Sigmoid colon (tissue), 7 donors: ENCODE data around the gene DCAF15. TPM values are rescaled to one million over a fixed set of nuclear protein-coding genes. Genes with fewer than 3 reads are reported as not detected.
A peak's percentile ranks its signal among the peaks of the same experiment; 100 is the strongest.

ENCODE experiments used
- DNase-seq: peaks from one replicate; pipeline ENCODE4 v3.0.0-alpha.2; 2019
- H3K27ac ChIP-seq, 4 donors: fragments of 200-600 bp; sonication (generic); one replicate each; pipeline ENCODE4 v1.5.1; 2016 to 2019; ENCODE audit warnings: mild to moderate bottlenecking in 1 of 4
- H3K27me3 ChIP-seq, 3 donors: fragments of 200-600 bp; sonication (generic); one replicate each; pipeline ENCODE4 v1.5.1; 2019; ENCODE audit warnings: mild to moderate bottlenecking in 1 of 3
- H3K36me3 ChIP-seq, 4 donors: fragments of 200-600 bp; sonication (generic); one replicate each; pipeline ENCODE4 v1.5.1; 2016 to 2019
- H3K4me1 ChIP-seq, 4 donors: fragments of 200-600 bp; sonication (generic); one replicate each; pipeline ENCODE4 v1.5.1; 2017 to 2019
- H3K4me3 ChIP-seq, 4 donors: fragments of 200-600 bp; sonication (generic); one replicate each; pipeline ENCODE4 v1.5.1; 2017 to 2019; ENCODE audit warnings: mild to moderate bottlenecking in 2 of 4, moderate library complexity in 1 of 4
- H3K9me3 ChIP-seq, 4 donors: fragments of 200-600 bp in 3 of 4; sonication (generic) in 3 of 4; one replicate each; pipeline versions ENCODE4 v1.5.1 to v1.6.1; 2013 to 2019
- EP300 ChIP-seq, 4 donors: sonication (generic); formaldehyde crosslinking; IDR thresholded peaks; one replicate each; pipeline ENCODE4 v1.6.1; 2017; ENCODE audit warnings: antibody characterized with exemption in 4 of 4
- POLR2A ChIP-seq, 2 donors: fragments of 450-650 bp; IDR thresholded peaks; one replicate each; pipeline ENCODE4 v1.6.1; 2016; ENCODE audit warnings: antibody characterized with exemption in 2 of 2, mild to moderate bottlenecking in 2 of 2, moderate library complexity in 2 of 2
- POLR2AphosphoS5 ChIP-seq, 4 donors: sonication (generic); formaldehyde crosslinking; IDR thresholded peaks; one replicate each; pipeline ENCODE4 v1.6.1; 2017; ENCODE audit warnings: antibody characterized with exemption in 4 of 4
- WGBS, 2 donors: extraction: QIAGEN DNeasy Blood & Tissue Kit; methylation state at CpG; one replicate each; pipeline ENCODE4 v1.1.7; 2013; 5-methylcytosine and 5-hydroxymethylcytosine counted together
- intact Hi-C: fragments of 100-400 bp; cut with DNase I; formaldehyde crosslinking; loops from one replicate; pipeline ENCODE4 v1.15.1; 2023
- polyA plus RNA-seq, 3 donors: library from polyadenylated mRNA; stranded (reverse); fragments of 200-250 nt; gene quantifications; one replicate each; pipeline ENCODE4 v1.2.3, GENCODE V29; 2013
- total RNA-seq, 4 donors: library from RNA; depleted of rRNA; stranded (reverse); fragments of >200 nt; gene quantifications; one replicate each; pipeline ENCODE4 v1.1.0, GENCODE V29; 2016
- TF ChIP-seq, protein P1 (sequence below), 4 experiments: fragments of 450-650 bp in 3 of 4; fragments of 200-600 bp in 1 of 4; IDR thresholded peaks; one replicate each; pipeline ENCODE4 v1.5.1; 2016 to 2019; ENCODE audit warnings: antibody characterized with exemption in 4 of 4, mild to moderate bottlenecking in 3 of 4, moderate library complexity in 2 of 4
- donor health status: healthy with polysubstance abuse.
- donor health status: Bipolar disorder and iron deficiency.
- donor health status: healthy.

The DCAF15 gene
- total and polyA plus RNA-seq, 7 donors: 7.9 to 46.2 (median 11.3) TPM

DNA sequence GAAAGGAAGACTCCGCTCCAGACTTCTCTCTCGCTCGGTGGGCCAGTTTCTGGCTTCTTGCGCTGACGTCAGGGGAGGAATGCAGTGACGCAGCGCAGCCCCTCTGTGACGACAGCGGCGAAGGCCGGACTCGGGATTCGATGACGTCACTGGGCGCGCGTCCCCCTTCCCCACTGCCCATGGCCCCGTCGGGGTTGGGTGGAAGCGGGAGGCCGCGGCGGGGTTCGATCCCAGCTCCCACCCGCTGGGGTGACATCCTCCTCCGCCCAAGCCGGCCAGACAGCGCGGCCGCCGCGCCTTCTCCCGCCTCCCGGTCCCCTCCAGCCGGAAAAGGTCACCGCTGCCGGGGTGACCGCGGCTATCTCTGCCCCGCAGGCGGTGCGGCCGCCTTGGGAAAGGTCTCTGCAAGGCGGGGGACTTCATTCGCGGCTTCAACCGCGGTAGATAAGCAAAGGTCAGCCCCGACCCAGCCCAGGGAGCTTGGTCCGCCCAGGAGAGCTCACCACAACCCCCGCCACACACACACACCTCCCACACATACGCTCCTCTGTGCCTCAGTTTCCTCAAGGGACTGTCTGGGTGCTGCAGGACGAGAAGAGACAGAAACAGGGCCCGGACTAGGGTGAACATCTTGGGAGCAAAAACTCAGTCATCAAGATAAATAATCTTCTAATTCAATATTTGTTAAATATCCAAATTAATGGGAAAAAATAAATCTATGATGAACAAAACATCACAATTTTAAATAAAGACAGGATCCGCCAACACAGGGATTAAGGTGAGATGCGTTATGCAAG lies 54.7 kb downstream of the DCAF15 start:
- no peak for DNase-seq
- 4 to 5% methylated on average over 56 of the region's 56 CpGs for WGBS, 2 donors
- Histone ChIP-seq H3K4me1 (peaks cover 0 to 30% (median 24%) of the 10 kb centered on the region in 4 donors), H3K27me3 (no peaks in the 10 kb centered on the region), H3K4me3 (peak overlapping the region; percentile 73 to 97 (median 96)), H3K27ac (peak overlapping the region; percentile 98 to 100 (median 99)), H3K9me3 (no peaks in the 10 kb centered on the region), H3K36me3 (no peaks in the 10 kb centered on the region)
- peak; percentile 20 to 27 for TF ChIP-seq POLR2A (IDR thresholded peaks at IDR 0.05)
- TF ChIP-seq EP300 (IDR thresholded peaks at IDR 0.05): peak in 1 of 4 donors; percentile 82
- TF ChIP-seq, protein P1, sequence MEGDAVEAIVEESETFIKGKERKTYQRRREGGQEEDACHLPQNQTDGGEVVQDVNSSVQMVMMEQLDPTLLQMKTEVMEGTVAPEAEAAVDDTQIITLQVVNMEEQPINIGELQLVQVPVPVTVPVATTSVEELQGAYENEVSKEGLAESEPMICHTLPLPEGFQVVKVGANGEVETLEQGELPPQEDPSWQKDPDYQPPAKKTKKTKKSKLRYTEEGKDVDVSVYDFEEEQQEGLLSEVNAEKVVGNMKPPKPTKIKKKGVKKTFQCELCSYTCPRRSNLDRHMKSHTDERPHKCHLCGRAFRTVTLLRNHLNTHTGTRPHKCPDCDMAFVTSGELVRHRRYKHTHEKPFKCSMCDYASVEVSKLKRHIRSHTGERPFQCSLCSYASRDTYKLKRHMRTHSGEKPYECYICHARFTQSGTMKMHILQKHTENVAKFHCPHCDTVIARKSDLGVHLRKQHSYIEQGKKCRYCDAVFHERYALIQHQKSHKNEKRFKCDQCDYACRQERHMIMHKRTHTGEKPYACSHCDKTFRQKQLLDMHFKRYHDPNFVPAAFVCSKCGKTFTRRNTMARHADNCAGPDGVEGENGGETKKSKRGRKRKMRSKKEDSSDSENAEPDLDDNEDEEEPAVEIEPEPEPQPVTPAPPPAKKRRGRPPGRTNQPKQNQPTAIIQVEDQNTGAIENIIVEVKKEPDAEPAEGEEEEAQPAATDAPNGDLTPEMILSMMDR (IDR thresholded peaks at IDR 0.05): no peak
- peak; percentile 57 to 79 (median 66) for TF ChIP-seq POLR2AphosphoS5 (IDR thresholded peaks at IDR 0.05)
- intact Hi-C loops: loop anchor here (1.0 to 10.0 kb wide), 3 partner anchors 55 to 212 kb away; partner anchors contain the start of genes DCAF15, MISP3 and ZSWIM4

Other genes with a start within 250 kb of the DCAF15 start
- gene MRI1, start 188.0 kb upstream of the DCAF15 start, total RNA-seq: 10 to 100 TPM; 26.2 to 70.9 (median 41.3) TPM
- gene MRI1, start 188.0 kb upstream of the DCAF15 start, polyA plus RNA-seq: 10 to 100 TPM in 2 of 3 donors, 1 to 10 TPM in 1; 5.8 to 27.4 (median 12.0) TPM
- gene C19orf53, start 178.1 kb upstream of the DCAF15 start, total RNA-seq: 100 to 1,000 TPM; 139 to 229 (median 198) TPM
- gene C19orf53, start 178.1 kb upstream of the DCAF15 start, polyA plus RNA-seq: 100 to 1,000 TPM; 105 to 133 (median 113) TPM
- gene ZSWIM4, start 157.1 kb upstream of the DCAF15 start, total RNA-seq: 1 to 10 TPM; 2.3 to 4.4 (median 3.3) TPM
- 1 to 10 TPM in 2 of 3 donors, under 1 TPM in 1; 0.60 to 3.3 (median 1.4) TPM for gene ZSWIM4, start 157.1 kb upstream of the DCAF15 start, polyA plus RNA-seq
- gene NANOS3, start 75.4 kb upstream of the DCAF15 start, total RNA-seq: not detected
- under 1 TPM in 1 of 3 donors, not detected in 2; 0.16 TPM for gene NANOS3, start 75.4 kb upstream of the DCAF15 start, polyA plus RNA-seq
- gene BRME1, start 46.4 kb upstream of the DCAF15 start, total RNA-seq: 1 to 10 TPM in 3 of 4 donors, under 1 TPM in 1; 0.99 to 3.6 (median 1.3) TPM
- gene BRME1, start 46.4 kb upstream of the DCAF15 start, polyA plus RNA-seq: 1 to 10 TPM; 1.8 to 9.0 (median 3.2) TPM
- gene CC2D1A, start 46.3 kb upstream of the DCAF15 start, total RNA-seq: 10 to 100 TPM; 15.0 to 33.5 (median 21.4) TPM
- 10 to 100 TPM; 38.4 to 88.2 (median 65.7) TPM for gene CC2D1A, start 46.3 kb upstream of the DCAF15 start, polyA plus RNA-seq
- not detected for gene PODNL1, start 14.1 kb upstream of the DCAF15 start, total RNA-seq
- gene PODNL1, start 14.1 kb upstream of the DCAF15 start, polyA plus RNA-seq: 1 to 10 TPM; 2.5 to 5.4 (median 2.9) TPM
- 1 to 10 TPM; 1.6 to 5.0 (median 1.9) TPM for gene RFX1, start 53.8 kb downstream of the DCAF15 start, total RNA-seq
- 1 to 10 TPM; 2.1 to 7.9 (median 3.0) TPM for gene RFX1, start 53.8 kb downstream of the DCAF15 start, polyA plus RNA-seq
- gene RLN3, start 75.6 kb downstream of the DCAF15 start, total RNA-seq: 1 to 10 TPM in 1 of 4 donors, not detected in 3; 1.1 TPM
- gene RLN3, start 75.6 kb downstream of the DCAF15 start, polyA plus RNA-seq: not detected
- 1 to 10 TPM; 1.4 to 2.5 (median 1.5) TPM for gene IL27RA, start 79.3 kb downstream of the DCAF15 start, total RNA-seq
- 10 to 100 TPM in 1 of 3 donors, 1 to 10 TPM in 1, under 1 TPM in 1; 0.60 to 10.3 (median 1.6) TPM for gene IL27RA, start 79.3 kb downstream of the DCAF15 start, polyA plus RNA-seq
- under 1 TPM in 2 of 4 donors, not detected in 2; 0.41 to 0.66 TPM for gene PALM3, start 109.6 kb downstream of the DCAF15 start, total RNA-seq
- 1 to 10 TPM in 1 of 3 donors, not detected in 2; 1.5 TPM for gene PALM3, start 109.6 kb downstream of the DCAF15 start, polyA plus RNA-seq
- 1 to 10 TPM; 1.4 to 3.8 (median 1.7) TPM for gene MISP3, start 120.3 kb downstream of the DCAF15 start, total RNA-seq
- gene MISP3, start 120.3 kb downstream of the DCAF15 start, polyA plus RNA-seq: 10 to 100 TPM; 22.7 to 26.4 (median 25.2) TPM
- gene C19orf67, start 133.3 kb downstream of the DCAF15 start, total RNA-seq: not detected
- under 1 TPM in 1 of 3 donors, not detected in 2; 0.06 TPM for gene C19orf67, start 133.3 kb downstream of the DCAF15 start, polyA plus RNA-seq
- gene SAMD1, start 138.2 kb downstream of the DCAF15 start, total RNA-seq: 10 to 100 TPM in 3 of 4 donors, 1 to 10 TPM in 1; 8.7 to 28.2 (median 11.9) TPM
- gene SAMD1, start 138.2 kb downstream of the DCAF15 start, polyA plus RNA-seq: 10 to 100 TPM; 15.6 to 40.9 (median 22.4) TPM
- 10 to 100 TPM; 33.6 to 36.6 (median 35.2) TPM for gene PRKACA, start 165.3 kb downstream of the DCAF15 start, total RNA-seq
- 10 to 100 TPM; 43.2 to 59.1 (median 51.3) TPM for gene PRKACA, start 165.3 kb downstream of the DCAF15 start, polyA plus RNA-seq
- 1 to 10 TPM in 3 of 4 donors, not detected in 1; 1.1 to 2.0 (median 1.4) TPM for gene ASF1B, start 184.1 kb downstream of the DCAF15 start, total RNA-seq
- 10 to 100 TPM in 2 of 3 donors, 1 to 10 TPM in 1; 3.6 to 26.9 (median 13.6) TPM for gene ASF1B, start 184.1 kb downstream of the DCAF15 start, polyA plus RNA-seq